Gastrocnemius medialis (tissue), 4 donors: Measurements from ENCODE around the gene PIM3.

Experiments
- CTCF ChIP-seq, 5 experiments: fragments of 450-650 bp in 3 of 5; fragments of 200-600 bp in 2 of 5; sonication (generic) in 2 of 5; IDR thresholded peaks in 4 of 5; conservative IDR thresholded peaks in 1 of 5; 1 replicate in 4 of 5; 2 replicates in 1 of 5; pipeline ENCODE4 v1.5.1; 2016 to 2019; ENCODE audit warnings: antibody characterized with exemption in 5 of 5, mild to moderate bottlenecking in 3 of 5, moderate library complexity in 3 of 5
- POLR2A ChIP-seq, 2 donors: fragments of 450-650 bp; IDR thresholded peaks; one replicate each; pipeline ENCODE4 v1.6.1; 2017; ENCODE audit warnings: antibody characterized with exemption in 2 of 2, mild to moderate bottlenecking in 2 of 2, moderate library complexity in 2 of 2

DNA sequence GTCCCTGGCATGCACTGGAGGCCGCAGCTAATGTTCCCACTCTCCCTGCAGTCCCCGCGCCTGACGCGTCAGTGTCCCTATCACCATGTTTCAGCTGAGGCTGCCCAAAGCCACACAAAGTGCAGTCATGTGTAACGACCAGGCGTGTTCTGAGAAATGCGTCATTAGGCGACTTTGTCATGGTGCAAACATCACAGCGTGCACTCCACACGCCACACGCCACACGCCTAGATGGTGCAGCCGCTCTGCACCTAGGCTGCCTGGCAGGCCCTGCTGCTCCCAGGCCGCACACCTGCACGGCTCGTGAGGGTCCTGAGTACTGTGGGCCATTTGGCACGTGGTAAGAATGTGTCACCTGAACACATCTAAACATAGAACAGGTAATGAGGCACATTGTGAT is 39.7 kb upstream of the PIM3 start:
- TF ChIP-seq CTCF (IDR thresholded peaks at IDR 0.05 in 4 of 5, conservative IDR thresholded peaks at IDR 0.05 in 1 of 5), result no peak
- TF ChIP-seq POLR2A (IDR thresholded peaks at IDR 0.05), result no peak
